ENCODE data around the gene CENPO.

DNA sequence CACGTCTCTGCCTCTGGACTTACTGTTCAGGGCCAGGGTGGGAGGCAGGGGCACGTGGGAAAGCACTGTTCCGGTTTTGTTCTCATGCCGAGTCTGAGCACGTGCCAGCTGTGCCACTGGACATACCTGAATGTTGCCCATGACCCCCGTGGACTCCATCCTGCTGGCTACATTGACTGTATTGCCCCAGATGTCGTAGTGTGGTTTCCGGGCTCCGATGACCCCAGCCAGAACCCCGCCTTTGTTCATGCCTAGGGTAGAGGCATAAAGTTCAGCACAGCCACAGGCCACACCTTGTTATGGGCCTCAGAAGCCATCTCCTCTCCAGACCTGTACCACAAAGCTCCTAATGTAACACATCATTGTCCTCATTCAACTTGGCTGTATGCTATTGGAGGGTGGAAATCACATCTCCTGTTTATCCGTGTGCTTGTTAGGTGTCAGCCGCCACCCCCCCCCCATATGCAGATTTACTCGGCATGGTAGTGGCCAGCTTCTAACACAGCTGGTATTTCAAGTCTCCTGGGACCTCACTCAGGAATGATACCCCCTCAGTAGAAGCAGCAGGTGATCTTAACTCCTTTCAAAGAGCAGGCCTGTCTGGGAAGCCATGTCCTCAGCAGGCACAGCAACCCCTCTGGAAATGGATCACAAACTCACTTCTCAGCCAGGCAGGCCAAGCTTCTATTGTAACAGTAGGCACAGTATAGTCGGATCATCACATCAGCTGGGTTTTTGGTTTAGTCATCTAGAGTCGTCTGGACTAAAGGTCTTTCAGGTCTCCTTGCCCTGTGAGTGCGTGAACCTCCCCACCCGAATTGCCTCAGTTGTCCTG is 27.6 kb downstream of the CENPO start:
- TF ChIP-seq CTCF (conservative IDR thresholded peaks at IDR 0.05 in 1 of 2, IDR thresholded peaks at IDR 0.05 in 1 of 2; ENCODE audit: low read depth in 1 of 2, low read length in 2 of 2) (no peak), EZH2 (IDR thresholded peaks at IDR 0.05; ENCODE audit: low read length, missing control alignments) (no peak)

Data from fibroblast of lung (primary cell).